GM23338 (cell line): ENCODE measurements around the gene NCOA1.

Experiments
- CTCF ChIP-seq, 2 experiments: fragments of 200-600 bp in 1 of 2; sonication (generic) in 1 of 2; conservative IDR thresholded peaks; 2 replicates each; pipeline versions ENCODE4 v1.5.1 to v1.6.1; 2016 to 2017; ENCODE audit warnings: antibody characterized with exemption in 2 of 2, low read depth in 2 of 2, mild to moderate bottlenecking in 2 of 2, moderate library complexity in 1 of 2
- ETS1 ChIP-seq: IDR thresholded peaks from 2 replicates; pipeline ENCODE4 v1.6.1; 2016; ENCODE audit warnings: antibody characterized with exemption
- EZH2 ChIP-seq: fragments of 200-600 bp; sonication (generic); IDR thresholded peaks from one replicate; pipeline ENCODE4 v1.8.0; 2017; ENCODE audit warnings: antibody characterized with exemption, mild to moderate bottlenecking, low read depth; ENCODE audit not compliant: unreplicated experiment
- EZH2phosphoT487 ChIP-seq: fragments of 200-600 bp; sonication (generic); IDR thresholded peaks from one replicate; pipeline ENCODE4 v1.8.1; 2018; ENCODE audit warnings: antibody characterized with exemption; ENCODE audit not compliant: unreplicated experiment
- NANOG ChIP-seq: IDR thresholded peaks from 2 replicates; pipeline ENCODE4 v1.6.1; 2016; ENCODE audit warnings: antibody characterized with exemption, borderline replicate concordance
- POLR2AphosphoS5 ChIP-seq: IDR thresholded peaks from 2 replicates; pipeline ENCODE4 v1.6.1; 2016; ENCODE audit warnings: antibody characterized with exemption, low read depth
- REST ChIP-seq: IDR thresholded peaks from one replicate; pipeline ENCODE4 v1.6.1; 2018; ENCODE audit warnings: antibody characterized with exemption; ENCODE audit not compliant: unreplicated experiment

- TF ChIP-seq EZH2 = no peak
- no peak for TF ChIP-seq CTCF (conservative IDR thresholded peaks at IDR 0.05; ENCODE audit: low read depth in 2 of 2)
- no peak for TF ChIP-seq REST
- no peak for TF ChIP-seq EZH2phosphoT487
- no peak for TF ChIP-seq ETS1
- no peak for TF ChIP-seq NANOG
- TF ChIP-seq POLR2AphosphoS5 = no peak
Observed at GRCh38 chr2:24566209-24566608, 75.2 kb downstream of the NCOA1 start.
